OCI-LY7 (cell line): ENCODE measurements around the gene COL23A1. TPM values are rescaled to one million over a fixed set of nuclear protein-coding genes. Genes with fewer than 3 reads are reported as not detected.

Experiments
- BruUV-seq: library from RNA; stranded (reverse); fragments of 400-500 nt; replicated peaks from 2 replicates; lab custom pipeline; 2021; lab: Mats Ljungman, UMichigan
- CTCF ChIA-PET: fragments of 300-600 bp; sonication (Branson Sonifier 250); formaldehyde crosslinking; loops from one replicate; lab custom pipeline; 2022; ENCODE audit warnings: antibody characterized with exemption; ENCODE audit not compliant: unreplicated experiment; lab: Charles Lee
- POLR2A ChIA-PET: fragments of 300-600 bp; sonication (Branson Sonifier 250); formaldehyde crosslinking; loops from one replicate; lab custom pipeline; 2022; ENCODE audit warnings: antibody characterized with exemption; lab: Charles Lee
- DNase-seq: peaks from one replicate; pipeline ENCODE4 v3.0.0-alpha.2; 2015; ENCODE audit warnings: low spot score
- H2AFZ ChIP-seq: fragments of 200-600 bp; sonication (generic), shearing (Covaris generic); 2 replicates; pipeline ENCODE4 v1.6.1; 2014; ENCODE audit warnings: mild to moderate bottlenecking, antibody characterized with exemption, low read length, moderate library complexity
- H3K27ac ChIP-seq: fragments of 200-600 bp; sonication (generic); 2 replicates; pipeline ENCODE4 v1.5.1; 2014; ENCODE audit warnings: mixed run types, low read depth, mild to moderate bottlenecking, moderate library complexity, low read length, inconsistent platforms; ENCODE audit not compliant: poor library complexity, severe bottlenecking
- H3K36me3 ChIP-seq: fragments of 200-600 bp; sonication (generic); 2 replicates; pipeline ENCODE4 v1.6.1; 2014; ENCODE audit warnings: mild to moderate bottlenecking, antibody characterized with exemption, low read length, moderate library complexity, mixed read lengths; ENCODE audit not compliant: insufficient read depth
- H3K4me1 ChIP-seq: fragments of 200-600 bp; sonication (generic); 2 replicates; pipeline ENCODE4 v1.5.1; 2014; ENCODE audit warnings: mild to moderate bottlenecking, low read length; ENCODE audit not compliant: insufficient read depth, poor library complexity, severe bottlenecking
- H3K4me2 ChIP-seq: fragments of 200-600 bp; sonication (generic); 2 replicates; pipeline ENCODE4 v1.6.1; 2014; ENCODE audit warnings: mild to moderate bottlenecking, low read length
- H3K4me3 ChIP-seq: fragments of 200-600 bp; sonication (generic); 2 replicates; pipeline ENCODE4 v1.5.1; 2014; ENCODE audit warnings: mild to moderate bottlenecking, low read depth, low read length; ENCODE audit not compliant: poor library complexity, severe bottlenecking
- H3K79me2 ChIP-seq: fragments of 200-600 bp; sonication (generic); 2 replicates; pipeline ENCODE4 v1.6.1; 2016; ENCODE audit warnings: low read depth, mild to moderate bottlenecking, low read length, moderate library complexity, mixed read lengths; ENCODE audit not compliant: insufficient read depth
- H3K9me2 ChIP-seq: fragments of 200-600 bp; sonication (generic); 2 replicates; pipeline ENCODE4 v1.6.1; 2016; ENCODE audit warnings: mild to moderate bottlenecking, low read length, mixed read lengths; ENCODE audit not compliant: insufficient read depth
- H3K9me3 ChIP-seq: fragments of 200-600 bp; sonication (generic); 2 replicates; pipeline ENCODE4 v1.6.1; 2014; ENCODE audit warnings: mild to moderate bottlenecking, mixed run types, low read length, mixed read lengths
- H4K20me1 ChIP-seq: fragments of 200-600 bp; sonication (generic); 2 replicates; pipeline ENCODE4 v1.6.1; 2014; ENCODE audit warnings: mild to moderate bottlenecking, antibody characterized with exemption, low read length, moderate library complexity, mixed read lengths; ENCODE audit not compliant: insufficient read depth
- EZH2phosphoT487 ChIP-seq: fragments of 200-600 bp; sonication (generic); IDR thresholded peaks from 2 replicates; pipeline ENCODE4 v1.6.1; 2018; ENCODE audit warnings: low read depth, borderline replicate concordance, mild to moderate bottlenecking, mixed run types, antibody characterized with exemption, low read length, moderate library complexity, mixed read lengths
- intact Hi-C: fragments of 100-400 bp; cut with micrococcal nuclease; formaldehyde crosslinking; loops from one replicate; pipeline ENCODE4 v1.10.0; 2022; ENCODE audit not compliant: unreplicated experiment
- total RNA-seq, 2 experiments: library from RNA; depleted of rRNA in 1 of 2; stranded (reverse); fragments of >200 nt in 1 of 2; shearing (Covaris generic) in 1 of 2; gene quantifications; 2 replicates each; pipeline ENCODE4 v1.2.3, GENCODE V29; 2014 to 2022
- TF ChIP-seq, protein P1 (sequence below): fragments of 200-600 bp; sonication (generic); conservative IDR thresholded peaks from 2 replicates; pipeline ENCODE4 v1.5.1; 2014; ENCODE audit warnings: mild to moderate bottlenecking, antibody characterized with exemption, low read length, moderate library complexity, mixed read lengths

COL23A1 gene
- total RNA-seq, 2 experiments from 2014 or later = 0.53 TPM; not detected in 1

DNA sequence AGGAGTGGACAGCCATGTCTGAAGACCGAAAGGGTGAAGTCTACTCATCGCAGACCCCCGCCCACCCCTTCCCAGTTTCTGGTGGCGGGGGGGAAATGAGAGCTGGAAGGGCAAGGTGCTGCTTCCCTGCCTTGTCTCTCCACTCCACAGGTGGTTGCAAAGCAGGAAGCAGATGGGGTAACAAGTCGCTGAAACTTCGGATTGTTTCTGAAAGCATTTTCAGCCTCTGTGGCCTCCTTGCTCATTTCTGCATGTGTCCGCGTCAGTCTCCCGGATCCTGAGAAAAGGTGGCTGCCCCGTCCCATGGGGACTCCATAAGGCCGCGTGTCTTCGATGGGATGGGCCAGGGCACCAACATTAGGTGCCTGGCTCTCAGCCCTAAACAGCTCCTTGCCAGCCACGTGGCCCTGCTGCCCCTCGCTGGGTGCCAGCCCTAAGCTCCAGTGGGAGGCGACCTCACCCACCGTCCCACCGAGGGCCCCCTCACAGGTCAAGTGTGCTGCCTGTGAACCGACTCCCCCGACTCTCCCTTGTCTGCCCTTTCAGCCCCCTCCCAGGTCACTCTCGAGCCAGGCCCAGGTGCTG, 358.6 kb downstream of the COL23A1 start:
- H3K9me3 ChIP-seq = no peaks in the 10 kb centered on the region
- H3K27ac ChIP-seq = peak overlapping the region; percentile 71
- TF ChIP-seq EZH2phosphoT487 = no peak
- TF ChIP-seq, protein P1, sequence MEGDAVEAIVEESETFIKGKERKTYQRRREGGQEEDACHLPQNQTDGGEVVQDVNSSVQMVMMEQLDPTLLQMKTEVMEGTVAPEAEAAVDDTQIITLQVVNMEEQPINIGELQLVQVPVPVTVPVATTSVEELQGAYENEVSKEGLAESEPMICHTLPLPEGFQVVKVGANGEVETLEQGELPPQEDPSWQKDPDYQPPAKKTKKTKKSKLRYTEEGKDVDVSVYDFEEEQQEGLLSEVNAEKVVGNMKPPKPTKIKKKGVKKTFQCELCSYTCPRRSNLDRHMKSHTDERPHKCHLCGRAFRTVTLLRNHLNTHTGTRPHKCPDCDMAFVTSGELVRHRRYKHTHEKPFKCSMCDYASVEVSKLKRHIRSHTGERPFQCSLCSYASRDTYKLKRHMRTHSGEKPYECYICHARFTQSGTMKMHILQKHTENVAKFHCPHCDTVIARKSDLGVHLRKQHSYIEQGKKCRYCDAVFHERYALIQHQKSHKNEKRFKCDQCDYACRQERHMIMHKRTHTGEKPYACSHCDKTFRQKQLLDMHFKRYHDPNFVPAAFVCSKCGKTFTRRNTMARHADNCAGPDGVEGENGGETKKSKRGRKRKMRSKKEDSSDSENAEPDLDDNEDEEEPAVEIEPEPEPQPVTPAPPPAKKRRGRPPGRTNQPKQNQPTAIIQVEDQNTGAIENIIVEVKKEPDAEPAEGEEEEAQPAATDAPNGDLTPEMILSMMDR = no peak
- H2AFZ ChIP-seq = peak overlapping the region; percentile 63; the same call in 1 of the 2 replicates
- H3K4me3 ChIP-seq = peak overlapping the region; percentile 98
- H3K79me2 ChIP-seq = peaks cover 29% of the 10 kb centered on the region
- intact Hi-C loops = loop anchor here (2.0 to 10.0 kb wide), 2 partner anchors 27 to 393 kb away; partner anchors contain the start of genes CLK4 and HNRNPAB
- peaks cover 54% of the 10 kb centered on the region for H3K36me3 ChIP-seq
- H3K4me1 ChIP-seq = peaks cover 30% of the 10 kb centered on the region
- peak overlapping the region; percentile 98 for H3K4me2 ChIP-seq
- H3K9me2 ChIP-seq = no peaks in the 10 kb centered on the region
- DNase-seq = no peak
- BruUV-seq = no TSS peak
- ChIA-PET POLR2A (interaction anchor here (0.6 to 1.2 kb wide), 3 partner anchors 19 to 39 kb away, joined by 3 to 5 read pairs (median 4); no protein-coding TSS in a partner anchor), CTCF (interaction anchor here (0.7 kb wide), 1 partner anchor 117 kb away, joined by 4 read pairs; no protein-coding TSS in a partner anchor)
- peaks cover 9% of the 10 kb centered on the region; the same call in 1 of the 2 replicates for H4K20me1 ChIP-seq

DNA sequence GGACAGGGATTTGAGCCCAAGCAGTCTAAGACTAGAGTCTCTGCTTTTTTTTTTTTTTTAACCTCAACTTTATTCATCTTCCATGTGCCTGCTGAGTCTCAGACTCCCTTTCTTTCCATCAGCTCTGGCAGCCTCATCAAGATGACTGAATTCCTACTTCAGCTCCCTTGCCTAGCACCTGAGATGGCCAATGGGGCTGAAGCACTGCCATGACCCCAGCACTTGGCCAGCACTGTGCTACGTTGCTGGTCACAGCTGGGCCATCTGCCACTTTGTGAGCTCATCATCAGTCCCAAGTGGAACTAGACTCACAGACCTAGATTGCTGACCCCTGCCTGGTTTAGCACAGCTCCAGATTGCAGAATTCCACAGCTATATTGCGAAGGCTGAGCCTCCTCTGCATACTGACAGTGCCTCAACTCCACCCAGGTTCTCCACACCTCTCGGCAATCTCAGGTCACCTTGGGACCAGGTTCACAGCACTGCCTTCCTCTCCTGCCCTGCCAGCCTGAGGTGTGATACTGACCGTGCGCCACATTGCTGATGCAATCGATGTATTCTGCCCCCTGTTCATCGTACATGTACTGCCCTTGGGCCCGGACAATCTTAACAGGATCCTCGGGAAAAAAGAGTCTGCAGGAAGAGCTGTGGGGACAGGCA, 359.2 kb downstream of the COL23A1 start:
- intact Hi-C loops = loop anchor here (10.0 kb wide), 1 partner anchor 394 kb away; the partner anchor contains the start of gene CLK4
- Histone ChIP-seq H3K27ac (peak overlapping the region; percentile 17), H3K79me2 (peaks cover 29% of the 10 kb centered on the region), H3K4me1 (peaks cover 30% of the 10 kb centered on the region), H3K9me2 (no peaks in the 10 kb centered on the region), H3K9me3 (no peaks in the 10 kb centered on the region), H3K4me2 (peak overlapping the region; percentile 98), H4K20me1 (peaks cover 9% of the 10 kb centered on the region; the same call in 1 of the 2 replicates), H3K36me3 (peaks cover 60% of the 10 kb centered on the region), H2AFZ (no peak overlapping the region), H3K4me3 (peak overlapping the region; percentile 98)
- POLR2A ChIA-PET = interaction anchor here (0.6 to 1.2 kb wide), 6 partner anchors 11 to 38 kb away, joined by 3 to 6 read pairs (median 4); no protein-coding TSS in a partner anchor
- BruUV-seq = no TSS peak
- DNase-seq = no peak
- CTCF ChIA-PET = interaction anchor here (0.7 kb wide), 1 partner anchor 117 kb away, joined by 4 read pairs; no protein-coding TSS in a partner anchor
- TF ChIP-seq, protein P1 = no peak
- TF ChIP-seq EZH2phosphoT487 = no peak
